B cell (primary cell): ENCODE results near the gene ELL. TPM values are rescaled to one million over a fixed set of nuclear protein-coding genes. Genes with fewer than 3 reads are reported as not detected.

Experiments
- ATAC-seq: fragments of 200-7000 bp; cut with Tn5 transposase; one replicate; pipeline ENCODE4 v1.10.0; 2021; ENCODE audit warnings: low read depth, mild to moderate bottlenecking, moderate number of reproducible peaks, moderate library complexity
- CTCF ChIA-PET: fragments of 350-600 bp; sonication (Branson Sonifier 250); formaldehyde crosslinking; loops from one replicate; lab custom pipeline; 2021; ENCODE audit warnings: antibody characterized with exemption, inconsistent platforms; lab: Charles Lee
- POLR2A ChIA-PET: fragments of 350-600 bp; sonication (Branson Sonifier 250); formaldehyde crosslinking; loops from one replicate; lab custom pipeline; 2021; ENCODE audit warnings: antibody characterized with exemption; lab: Charles Lee
- DNase-seq: peaks from one replicate; pipeline ENCODE4 v3.0.0; 2013
- H2AFZ ChIP-seq: 2 replicates; pipeline ENCODE4 v1.6.1; 2012; ENCODE audit warnings: mild to moderate bottlenecking, low read depth, low read length; ENCODE audit not compliant: insufficient read depth, poor library complexity, severe bottlenecking
- H3K27ac ChIP-seq, 2 donors: 1 replicate in 1 of 2; 2 replicates in 1 of 2; pipeline ENCODE4 v1.5.1; 2012 to 2013; ENCODE audit warnings: low read length in 2 of 2, mild to moderate bottlenecking in 2 of 2, moderate library complexity in 1 of 2
- H3K27me3 ChIP-seq, 4 experiments: fragments of 200-600 bp in 1 of 4; sonication (generic) in 1 of 4; replicated peaks in 1 of 4; 1 replicate in 2 of 4; 2 replicates in 2 of 4; pipeline versions ENCODE4 v1.6.1 to v1.7.0; 2013 to 2016; ENCODE audit warnings: low read length in 3 of 4, mild to moderate bottlenecking in 2 of 4, mixed read lengths in 1 of 4, moderate library complexity in 1 of 4; ENCODE audit not compliant: insufficient read depth in 4 of 4, control insufficient read depth in 3 of 4; ENCODE audit errors: control extremely low read depth in 1 of 4
- H3K36me3 ChIP-seq, 2 experiments: replicated peaks in 1 of 2; 1 replicate in 1 of 2; 2 replicates in 1 of 2; pipeline versions ENCODE4 v1.6.1 to v1.7.1; 2013; ENCODE audit warnings: low read length in 1 of 2; ENCODE audit not compliant: insufficient read depth in 2 of 2, control insufficient read depth in 1 of 2; ENCODE audit errors: control extremely low read depth in 1 of 2, extremely low read depth in 1 of 2
- H3K4me1 ChIP-seq, 2 donors: fragments of 200-600 bp in 1 of 2; sonication (generic) in 1 of 2; 1 replicate in 1 of 2; 2 replicates in 1 of 2; pipeline versions ENCODE4 v1.5.1 to v1.6.1; 2013 to 2017; ENCODE audit warnings: low read length in 2 of 2; ENCODE audit not compliant: control insufficient read depth in 2 of 2, insufficient read depth in 2 of 2
- H3K4me2 ChIP-seq: replicated peaks from 2 replicates; pipeline ENCODE3; 2012; ENCODE audit warnings: mild to moderate bottlenecking, low read depth, low read length; ENCODE audit not compliant: poor library complexity, severe bottlenecking
- H3K4me3 ChIP-seq, 5 experiments: fragments of 200-600 bp in 1 of 5; sonication (generic) in 1 of 5; 1 replicate in 3 of 5; 2 replicates in 2 of 5; pipeline versions ENCODE4 v1.5.1 to v1.7.0; 2011 to 2016; ENCODE audit warnings: low read length in 4 of 5, mild to moderate bottlenecking in 4 of 5, low read depth in 2 of 5, control low read depth in 1 of 5, moderate library complexity in 1 of 5; ENCODE audit not compliant: insufficient read depth in 1 of 5; ENCODE audit errors: control extremely low read depth in 1 of 5, extremely low read depth in 1 of 5
- H3K79me2 ChIP-seq: fragments of 200-600 bp; sonication (generic); one replicate; pipeline ENCODE4 v1.6.0; 2016; ENCODE audit warnings: low read length; ENCODE audit not compliant: control insufficient read depth, insufficient read depth
- H3K9ac ChIP-seq: fragments of 200-600 bp; sonication (generic); 2 replicates; pipeline ENCODE4 v1.6.1; 2017; ENCODE audit warnings: mild to moderate bottlenecking, low read length, moderate library complexity
- H3K9me3 ChIP-seq, 3 donors: one replicate each; pipeline versions ENCODE4 v1.6.1 to v1.7.1; 2013; ENCODE audit warnings: low read length in 2 of 3; ENCODE audit not compliant: control insufficient read depth in 2 of 3, insufficient read depth in 1 of 3; ENCODE audit errors: control extremely low read depth in 1 of 3
- H4K20me1 ChIP-seq: 2 replicates; pipeline ENCODE4 v1.6.0; 2012; ENCODE audit warnings: mild to moderate bottlenecking, low read length; ENCODE audit not compliant: insufficient read depth, control insufficient read depth, poor library complexity, severe bottlenecking
- H3K27ac Mint-ChIP-seq: one replicate; pipeline ENCODE4 v1.8.0; 2021; ENCODE audit warnings: mixed read lengths
- H3K27me3 Mint-ChIP-seq: one replicate; pipeline ENCODE4 v1.8.0; 2021; ENCODE audit warnings: mixed read lengths
- H3K4me1 Mint-ChIP-seq: one replicate; pipeline ENCODE4 v1.8.0; 2021; ENCODE audit warnings: mixed read lengths
- H3K4me3 Mint-ChIP-seq: one replicate; pipeline ENCODE4 v1.8.0; 2021; ENCODE audit warnings: mixed read lengths
- H3K9me3 Mint-ChIP-seq: one replicate; pipeline ENCODE4 v1.8.0; 2022; ENCODE audit warnings: mixed read lengths; ENCODE audit not compliant: insufficient read depth
- CTCF ChIP-seq: fragments of 200-600 bp; IDR thresholded peaks from one replicate; pipeline ENCODE4 v1.8.0; 2022; ENCODE audit warnings: antibody characterized with exemption, mild to moderate bottlenecking
- EZH2 ChIP-seq: IDR thresholded peaks from 2 replicates; pipeline ENCODE4 v1.6.1; 2012; ENCODE audit warnings: borderline replicate concordance, low read depth, mild to moderate bottlenecking, moderate library complexity, low read length; ENCODE audit not compliant: insufficient read depth, poor library complexity, severe bottlenecking
- WGBS: methylation state at CpG from one replicate; pipeline ENCODE4 v1.1.5; 2013; ENCODE audit warnings: missing lambda C conversion rate; ENCODE audit not compliant: insufficient coverage; 5-methylcytosine and 5-hydroxymethylcytosine counted together
- intact Hi-C: fragments of 100-400 bp; cut with micrococcal nuclease; formaldehyde crosslinking; loops from one replicate; pipeline ENCODE4 v1.10.0; 2022
- polyA plus RNA-seq: library from polyadenylated mRNA; depleted of rRNA; stranded (reverse); fragments of >200 nt; gene quantifications from 2 replicates; pipeline ENCODE4 v1.2.3, GENCODE V29; 2012
- total RNA-seq, 2 donors: library from RNA; stranded (reverse); fragments of 120-200 nt in 1 of 2; gene quantifications; 1 replicate in 1 of 2; 2 replicates in 1 of 2; pipeline versions ENCODE4 v1.2.3 to v1.2.4, GENCODE V29; 2013 to 2022

Gene ELL
- total and polyA plus RNA-seq, 2 donors (not counting 1 experiment from before 2014, with no cell fraction given) = 21.2 to 31.4 TPM

GRCh38 chr19:18489627-18490184, 32.2 kb downstream of the ELL start:
- H3K9me3 Mint-ChIP-seq = no peaks in the 10 kb centered on the region
- no peak overlapping the region for H3K9ac ChIP-seq
- ChIA-PET CTCF (interaction anchor here (0.9 to 1.4 kb wide), 4 partner anchors 15 to 357 kb away, joined by 3 read pairs; no protein-coding TSS in a partner anchor), POLR2A (no interaction called here)
- H3K4me2 ChIP-seq = no peak overlapping the region
- no peaks in the 10 kb centered on the region for H3K36me3 ChIP-seq
- H3K4me3 Mint-ChIP-seq = no peak overlapping the region
- no peak overlapping the region for H2AFZ ChIP-seq
- 94% methylated on average over 14 of the region's 14 CpGs for WGBS
- intact Hi-C loops = no loop called here
- ATAC-seq (no peak), DNase-seq (no peak)
- H3K4me1 Mint-ChIP-seq = peaks cover 31% of the 10 kb centered on the region
- peaks cover 3 to 6% of the 10 kb centered on the region in 2 donors for H3K4me1 ChIP-seq
- H3K9me3 ChIP-seq = no peaks in the 10 kb centered on the region
- no peak overlapping the region for H3K4me3 ChIP-seq
- no peak overlapping the region for H3K27ac ChIP-seq
- peaks cover 98% of the 10 kb centered on the region for H3K79me2 ChIP-seq
- no peak for TF ChIP-seq EZH2
- TF ChIP-seq CTCF = no peak
- peaks cover 99% of the 10 kb centered on the region for H4K20me1 ChIP-seq
- H3K27ac Mint-ChIP-seq = no peak overlapping the region
- H3K27me3 ChIP-seq = no peaks in the 10 kb centered on the region
- H3K27me3 Mint-ChIP-seq = no peaks in the 10 kb centered on the region

GRCh38 chr19:18488838-18489626, 32.8 kb downstream of the ELL start:
- H3K9ac ChIP-seq = no peak overlapping the region
- no peaks in the 10 kb centered on the region for H3K9me3 ChIP-seq
- no peak for ATAC-seq
- no peak for TF ChIP-seq CTCF
- no peak for TF ChIP-seq EZH2
- peaks cover 99% of the 10 kb centered on the region for H4K20me1 ChIP-seq
- no peak overlapping the region for H3K27ac ChIP-seq
- H3K4me2 ChIP-seq = no peak overlapping the region
- 89% methylated on average over 22 of the region's 22 CpGs for WGBS
- H3K4me3 Mint-ChIP-seq = no peak overlapping the region
- H2AFZ ChIP-seq = no peak overlapping the region
- no peaks in the 10 kb centered on the region for H3K27me3 Mint-ChIP-seq
- H3K27ac Mint-ChIP-seq = no peak overlapping the region
- H3K4me1 ChIP-seq = peaks cover 0 to 3% of the 10 kb centered on the region in 2 donors
- DNase-seq = no peak
- peaks cover 33% of the 10 kb centered on the region for H3K4me1 Mint-ChIP-seq
- POLR2A ChIA-PET = no interaction called here
- H3K9me3 Mint-ChIP-seq = no peaks in the 10 kb centered on the region
- intact Hi-C loops = no loop called here
- H3K79me2 ChIP-seq = peaks cover 98% of the 10 kb centered on the region
- no peaks in the 10 kb centered on the region for H3K36me3 ChIP-seq
- H3K4me3 ChIP-seq = no peak overlapping the region
- H3K27me3 ChIP-seq = no peaks in the 10 kb centered on the region
- CTCF ChIA-PET = interaction anchor here (1.1 to 1.4 kb wide), 2 partner anchors 14 to 355 kb away, joined by 3 read pairs; no protein-coding TSS in a partner anchor
